K562 (cell line): ENCODE results near the gene CFAP53. TPM values are rescaled to one million over a fixed set of nuclear protein-coding genes. Genes with fewer than 3 reads are reported as not detected.

Source experiments
- ATAC-seq: fragments of 200-7000 bp; cut with Tn5 transposase; 3 replicates; pipeline ENCODE4 v1.9.1; 2020; ENCODE audit warnings: moderate library complexity
- BruUV-seq: library from RNA; stranded (reverse); fragments of 400-500 nt; replicated peaks from 2 replicates; lab custom pipeline; 2021; lab: Mats Ljungman, UMichigan
- CTCF ChIA-PET: fragments of 300-600 bp; formaldehyde crosslinking; extraction: SDS; loops from one replicate; lab custom pipeline; 2021; ENCODE audit warnings: low intra/inter-chr PET ratio; lab: Yijun Ruan, JAX
- POLR2A ChIA-PET: fragments of 300-600, 350-650 bp; sonication (Branson Sonifier 250); formaldehyde crosslinking; extraction: SDS; loops from one replicate; lab custom pipeline; 2021; ENCODE audit warnings: antibody characterized with exemption, inconsistent platforms; lab: Yijun Ruan, JAX
- DNase-seq, 4 experiments: peaks; one replicate each; pipeline versions ENCODE4 v3.0.0 to v3.0.0-alpha.2; 2011 to 2018; ENCODE audit warnings: low spot score in 3 of 4, mixed read lengths in 3 of 4; ENCODE audit errors: extremely low read depth in 1 of 4
- FAIRE-seq: peaks from 2 replicates; lab custom pipeline; 2011; peaks lifted over from hg19 to GRCh38; lab: Jason Lieb, UNC
- H2AFZ ChIP-seq: 2 replicates; pipeline ENCODE4 v1.6.0; 2011; ENCODE audit warnings: low read depth, low read length, control low read depth, inconsistent platforms
- H3K27ac ChIP-seq: fragments of 200-600 bp; 3 replicates; pipeline ENCODE4 v1.8.0; 2011; ENCODE audit warnings: low read depth, mild to moderate bottlenecking, control low read depth, inconsistent platforms, low read length, moderate library complexity, mixed read lengths; ENCODE audit errors: extremely low read depth
- H3K27me3 ChIP-seq, 2 experiments: fragments of 300-600 bp in 1 of 2; 2 replicates in 1 of 2; 3 replicates in 1 of 2; pipeline versions ENCODE4 v1.6.0 to v1.8.0; 2011; ENCODE audit warnings: inconsistent platforms in 2 of 2, low read length in 2 of 2, mild to moderate bottlenecking in 1 of 2, mixed read lengths in 1 of 2, moderate library complexity in 1 of 2; ENCODE audit not compliant: control insufficient read depth in 2 of 2, insufficient read depth in 2 of 2
- H3K36me3 ChIP-seq: fragments of 300-600 bp; 3 replicates; pipeline ENCODE4 v1.8.0; 2011; ENCODE audit warnings: mild to moderate bottlenecking, low read length, inconsistent platforms; ENCODE audit not compliant: control insufficient read depth, insufficient read depth
- H3K4me1 ChIP-seq, 2 experiments: fragments of 200-600 bp in 1 of 2; replicated peaks in 1 of 2; 2 replicates in 1 of 2; 3 replicates in 1 of 2; pipeline versions ENCODE4 v1.5.1 to v1.8.0; 2011; ENCODE audit warnings: inconsistent platforms in 2 of 2, low read length in 2 of 2, mild to moderate bottlenecking in 1 of 2, mixed read lengths in 1 of 2, moderate library complexity in 1 of 2; ENCODE audit not compliant: control insufficient read depth in 2 of 2, insufficient read depth in 2 of 2
- H3K4me2 ChIP-seq: 2 replicates; pipeline ENCODE4 v1.6.1; 2011; ENCODE audit warnings: low read length, control low read depth, inconsistent platforms, mixed read lengths; ENCODE audit not compliant: insufficient read depth
- H3K4me3 ChIP-seq: fragments of 200-600 bp; sonication (generic), shearing (Covaris generic); 2 replicates; pipeline ENCODE4 v1.5.1; 2016; ENCODE audit warnings: control low read depth, inconsistent platforms
- H3K79me2 ChIP-seq: fragments of 200-600 bp; 3 replicates; pipeline ENCODE4 v1.8.0; 2011; ENCODE audit warnings: low read length, inconsistent platforms; ENCODE audit not compliant: control insufficient read depth, insufficient read depth
- H3K9ac ChIP-seq, 2 experiments: 2 replicates each; pipeline versions ENCODE4 v1.6.0 to v1.6.1; 2011; ENCODE audit warnings: low read depth in 2 of 2, low read length in 2 of 2, control low read depth in 1 of 2, inconsistent platforms in 1 of 2, mild to moderate bottlenecking in 1 of 2, mixed read lengths in 1 of 2; ENCODE audit not compliant: insufficient read depth in 1 of 2
- H3K9me1 ChIP-seq: one replicate; pipeline ENCODE4 v1.6.0; 2011; ENCODE audit warnings: inconsistent platforms, mild to moderate bottlenecking, low read length, moderate library complexity; ENCODE audit not compliant: control insufficient read depth, insufficient read depth
- H3K9me3 ChIP-seq: replicated peaks from 2 replicates; pipeline ENCODE4 v1.5.1; 2011; ENCODE audit warnings: low read depth, low read length, inconsistent platforms; ENCODE audit not compliant: control insufficient read depth, insufficient read depth
- H4K20me1 ChIP-seq: replicated peaks from 2 replicates; pipeline ENCODE4 v1.6.1; 2011; ENCODE audit warnings: low read length, inconsistent platforms, mixed read lengths; ENCODE audit not compliant: control insufficient read depth, insufficient read depth
- ARID3A ChIP-seq: IDR thresholded peaks from 2 replicates; pipeline ENCODE4 v1.6.1; 2012; ENCODE audit warnings: low read depth, low read length, improper control_type of control experiment, borderline replicate concordance
- FOXJ3 ChIP-seq: sonication (generic); formaldehyde crosslinking; IDR thresholded peaks from 2 replicates; pipeline ENCODE4 v1.4.0; 2020; ENCODE audit warnings: mild to moderate bottlenecking, missing genetic modification reagents
- HDAC2 ChIP-seq: fragments of 450-650 bp; IDR thresholded peaks from 2 replicates; pipeline ENCODE4 v1.6.1; 2016; ENCODE audit warnings: mild to moderate bottlenecking
- HSF4 ChIP-seq: fragments of 250-450 bp; sonication (Bioruptor Pico); IDR thresholded peaks from 2 replicates; pipeline ENCODE4 v2.1.2; 2022; ENCODE audit warnings: mild to moderate bottlenecking, moderate library complexity, borderline replicate concordance
- MYNN ChIP-seq, 2 experiments: sonication (generic); formaldehyde crosslinking in 1 of 2; IDR thresholded peaks; 2 replicates each; pipeline versions ENCODE4 v1.5.0 to v1.6.1; 2016 to 2020; ENCODE audit warnings: antibody characterized with exemption in 1 of 2, missing genetic modification reagents in 1 of 2
- NR2C1 ChIP-seq, 2 experiments: fragments of 450-650 bp; IDR thresholded peaks; 2 replicates each; pipeline ENCODE4 v1.6.1; 2017; ENCODE audit warnings: mild to moderate bottlenecking in 2 of 2, antibody characterized with exemption in 1 of 2, inconsistent platforms in 1 of 2, missing compliant biosample characterization in 1 of 2, missing genetic modification characterization in 1 of 2
- PHB ChIP-seq: fragments of 250-450 bp; sonication (Bioruptor Pico); IDR thresholded peaks from 2 replicates; pipeline ENCODE4 v1.5.0; 2021
- PHB2 ChIP-seq: fragments of 450-650 bp; IDR thresholded peaks from 2 replicates; pipeline ENCODE4 v1.6.1; 2017; ENCODE audit warnings: low read depth
- PKNOX1 ChIP-seq: fragments of 450-650 bp; IDR thresholded peaks from 2 replicates; pipeline ENCODE4 v1.6.1; 2016
- POLR2B ChIP-seq: fragments of 450-650 bp; IDR thresholded peaks from 2 replicates; pipeline ENCODE4 v1.6.1; 2018; ENCODE audit warnings: low read depth; ENCODE audit not compliant: partially characterized antibody
- RBM15 ChIP-seq: fragments of 200-400 bp; formaldehyde crosslinking; IDR thresholded peaks from 2 replicates; pipeline ENCODE4 v1.6.1; 2018; ENCODE audit warnings: mild to moderate bottlenecking, low read length, moderate library complexity; ENCODE audit not compliant: insufficient read depth
- SMAD3 ChIP-seq: fragments of 450-650 bp; formaldehyde crosslinking; conservative IDR thresholded peaks from 2 replicates; pipeline ENCODE4 v1.4.0; 2020; ENCODE audit warnings: mild to moderate bottlenecking
- ZBTB5 ChIP-seq: fragments of 450-650 bp; IDR thresholded peaks from 2 replicates; pipeline ENCODE4 v1.6.1; 2017; ENCODE audit warnings: antibody characterized with exemption
- ZNF551 ChIP-seq: fragments of 250-450 bp; sonication (Bioruptor Pico); IDR thresholded peaks from 2 replicates; pipeline ENCODE4 v1.5.0; 2021; ENCODE audit warnings: mild to moderate bottlenecking, moderate library complexity
- in situ Hi-C: fragments of 300-500 bp; cut with MboI; formaldehyde crosslinking; loops from 4 replicates; pipeline ENCODE4 v1.15.0; 2018; ENCODE audit warnings: inconsistent platforms, mixed read lengths
- intact Hi-C: fragments of 100-400 bp; cut with micrococcal nuclease; formaldehyde crosslinking; loops from 2 replicates; pipeline ENCODE4 v1.14.2; 2022
- polyA plus RNA-seq, 8 experiments: library from polyadenylated mRNA; depleted of rRNA in 4 of 8; stranded (reverse) in 5 of 8; unstranded in 3 of 8; fragments of >200 nt; fragmentation: Nextera tagmentation in 2 of 8; fragmentation: Illumina TruSeq in 1 of 8; extraction: Ambion mirVana in 2 of 8; extraction: Trizol in 1 of 8; gene quantifications; 2 replicates each; pipeline versions ENCODE4 v1.2.1 to v1.2.3, GENCODE V29; 2011 to 2014; ENCODE audit warnings: inconsistent platforms in 1 of 8, missing spikeins in 1 of 8
- total RNA-seq, 7 experiments: library from RNA; depleted of rRNA in 6 of 7; stranded (reverse); fragments of >200 nt in 6 of 7; fragmentation: Illumina TruSeq in 2 of 7; extraction: Trizol in 2 of 7; gene quantifications; 2 replicates each; pipeline versions ENCODE4 v1.2.1 to v1.2.3, GENCODE V29; 2011 to 2021; ENCODE audit warnings: low replicate concordance in 1 of 7

CFAP53 gene
- total and polyA plus RNA-seq, 9 of the 15 experiments (the other 6 are each of a cell fraction or from before 2014, with no cell fraction given): 0.21 to 1.9 (median 1.2) TPM

GRCh38 chr18:50249576-50249975 is 16.7 kb downstream of the CFAP53 start (continued):
- no peak for TF ChIP-seq RBM15

GRCh38 chr18:50247561-50247960 is 18.7 kb downstream of the CFAP53 start:
- POLR2A ChIA-PET: no interaction called here
- H3K9ac ChIP-seq: no peak overlapping the region
- H3K27me3 ChIP-seq: no peaks in the 10 kb centered on the region
- H3K4me1 ChIP-seq: no peaks in the 10 kb centered on the region
- no peak overlapping the region for H3K4me3 ChIP-seq
- no peaks in the 10 kb centered on the region for H3K9me3 ChIP-seq
- DNase-seq (no peak), ATAC-seq (no peak)
- in situ Hi-C loops (no loop called here), intact Hi-C loops (no loop called here)
- H3K4me2 ChIP-seq: no peak overlapping the region
- CTCF ChIA-PET: no interaction called here
- no peak overlapping the region for H2AFZ ChIP-seq
- H3K27ac ChIP-seq: no peak overlapping the region
- no TSS peak for BruUV-seq
- TF ChIP-seq SMAD3 (CRISPR knock-in tag) (no peak), NR2C1 (IDR thresholded peaks at IDR 0.05) (no peak), NR2C1 (tag; IDR thresholded peaks at IDR 0.05) (no peak), MYNN (IDR thresholded peaks at IDR 0.05) (no peak), MYNN (CRISPR knock-in tag; IDR thresholded peaks at IDR 0.05) (no peak), HDAC2 (no peak), POLR2B (no peak), PHB (CRISPR knock-in tag) (no peak), ZNF551 (CRISPR knock-in tag) (no peak), ZBTB5 (no peak), HSF4 (no peak), FOXJ3 (CRISPR knock-in tag) (no peak), PKNOX1 (no peak), ARID3A (no peak), PHB2 (no peak)
- TF ChIP-seq, all 486 proteins: peak for 0
- Histone ChIP-seq H3K36me3 (no peaks in the 10 kb centered on the region), H4K20me1 (no peaks in the 10 kb centered on the region), H3K79me2 (no peaks in the 10 kb centered on the region), H3K9me1 (no peaks in the 10 kb centered on the region)
- no peak for FAIRE-seq
